T follicular helper cell (primary cell): ENCODE data around the gene SPATA6.
"Not testable (repeated sequence)": the region's sequence is repeated elsewhere in the genome, so short reads cannot be mapped to it uniquely, and the experiment has no call there.

Experiments
- DNase-seq: peaks from one replicate; pipeline ENCODE4 v3.0.0-alpha.2; 2020; ENCODE audit warnings: low read depth
- total RNA-seq, 2 experiments: gene quantifications; one replicate each; lab custom pipeline; 2026; lab: John Stamatoyannopoulos, UW

The SPATA6 gene
- total RNA-seq, result 0.96 to 2.9 reads per million in 2 experiments

GRCh38 chr1:48471691-48472576 lies at the start of gene SPATA6:
SPATA6 (minus strand) TSS chr1:48472204; CDS start chr1:48472008, 196 bp downstream.
- DNase-seq, result peak; percentile 92

GRCh38 chr1:48519896-48520295 lies 47.9 kb upstream of the SPATA6 start:
- not testable (repeated sequence) for DNase-seq

GRCh38 chr1:48506870-48507269 lies 34.9 kb upstream of the SPATA6 start:
- DNase-seq, result no peak

GRCh38 chr1:48500541-48501450 lies 28.8 kb upstream of the SPATA6 start:
- no peak for DNase-seq

- DNase-seq, result no peak
Observed at GRCh38 chr1:48499211-48499735, 27.3 kb upstream of the SPATA6 start.

GRCh38 chr1:48498096-48498791 lies 26.2 kb upstream of the SPATA6 start:
- DNase-seq, result peak; percentile 43

GRCh38 chr1:48495911-48496310 lies 23.9 kb upstream of the SPATA6 start:
- DNase-seq, result no peak

GRCh38 chr1:48495166-48495565 lies 23.2 kb upstream of the SPATA6 start:
- no peak for DNase-seq

- no peak for DNase-seq
Observed at GRCh38 chr1:48493970-48494769, 22.2 kb upstream of the SPATA6 start.

GRCh38 chr1:48493041-48493440 lies 21.0 kb upstream of the SPATA6 start:
- DNase-seq, result no peak

GRCh38 chr1:48492392-48492791 lies 20.4 kb upstream of the SPATA6 start:
- no peak for DNase-seq

- DNase-seq, result no peak
Observed at GRCh38 chr1:48488721-48489120, 16.7 kb upstream of the SPATA6 start.

- no peak for DNase-seq
Observed at GRCh38 chr1:48480504-48480903, 8.5 kb upstream of the SPATA6 start.

GRCh38 chr1:48480023-48480422 lies 8.0 kb upstream of the SPATA6 start:
- not testable (repeated sequence) for DNase-seq

- DNase-seq, result no peak
Observed at GRCh38 chr1:48472638-48473037, 634 bp upstream of the SPATA6 start.

- no peak for DNase-seq
Observed at GRCh38 chr1:48470950-48471690, 884 bp downstream of the SPATA6 start.

GRCh38 chr1:48470481-48470855 lies 1.5 kb downstream of the SPATA6 start:
- DNase-seq, result no peak

- DNase-seq, result no peak
Observed at GRCh38 chr1:48469616-48470480, 2.2 kb downstream of the SPATA6 start.

- DNase-seq, result no peak
Observed at GRCh38 chr1:48466594-48466993, 5.4 kb downstream of the SPATA6 start.
